Aorta (tissue), 5 donors: Measurements from ENCODE around the gene BTRC. TPM values are rescaled to one million over a fixed set of nuclear protein-coding genes. Genes with fewer than 3 reads are reported as not detected.

Source experiments
- ATAC-seq: fragments of 200-7000 bp; cut with Tn5 transposase; one replicate; pipeline ENCODE4 v1.9.1; 2022; ENCODE audit warnings: moderate library complexity; ENCODE audit not compliant: low FRiP score
- DNase-seq, 2 donors: peaks; one replicate each; pipeline ENCODE4 v3.0.0-alpha.2; 2020
- H3K27ac ChIP-seq, 2 donors: one replicate each; pipeline ENCODE4 v1.5.1; 2013; ENCODE audit warnings: low read length in 2 of 2, mild to moderate bottlenecking in 2 of 2, moderate library complexity in 2 of 2, control low read depth in 1 of 2, inconsistent platforms in 1 of 2, low read depth in 1 of 2
- H3K27me3 ChIP-seq, 2 donors: one replicate each; pipeline ENCODE4 v1.6.1; 2013; ENCODE audit warnings: control low read depth in 1 of 2, low read length in 1 of 2, mild to moderate bottlenecking in 1 of 2, moderate library complexity in 1 of 2; ENCODE audit not compliant: insufficient read depth in 2 of 2, control insufficient read depth in 1 of 2
- H3K36me3 ChIP-seq, 2 donors: one replicate each; pipeline ENCODE4 v1.6.1; 2013; ENCODE audit warnings: control low read depth in 1 of 2, low read length in 1 of 2, mild to moderate bottlenecking in 1 of 2; ENCODE audit not compliant: insufficient read depth in 2 of 2, control insufficient read depth in 1 of 2
- H3K4me1 ChIP-seq, 2 donors: one replicate each; pipeline ENCODE4 v1.6.1; 2013; ENCODE audit warnings: low read length in 2 of 2, control low read depth in 1 of 2, mild to moderate bottlenecking in 1 of 2, moderate library complexity in 1 of 2; ENCODE audit not compliant: insufficient read depth in 2 of 2, control insufficient read depth in 1 of 2
- H3K4me3 ChIP-seq, 2 donors: one replicate each; pipeline ENCODE4 v1.5.1; 2013; ENCODE audit warnings: low read length in 2 of 2, control low read depth in 1 of 2, mild to moderate bottlenecking in 1 of 2
- H3K9me3 ChIP-seq: one replicate; pipeline ENCODE4 v1.6.1; 2013; ENCODE audit warnings: mild to moderate bottlenecking, low read length; ENCODE audit not compliant: control insufficient read depth
- WGBS, 2 donors: extraction: QIAGEN DNeasy Blood & Tissue Kit; methylation state at CpG; one replicate each; pipeline ENCODE4 v1.1.7; 2013; 5-methylcytosine and 5-hydroxymethylcytosine counted together
- intact Hi-C, 2 donors: fragments of 100-400 bp; cut with DNase I; formaldehyde crosslinking; loops; one replicate each; pipeline versions ENCODE4 v1.14.2 to v1.15.0; 2022
- polyA plus RNA-seq, 2 donors: library from polyadenylated mRNA; stranded (reverse); fragments of 200-250 nt; gene quantifications; one replicate each; pipeline ENCODE4 v1.2.3, GENCODE V29; 2013
- total RNA-seq, 2 donors: library from RNA; stranded (reverse); fragmentation: NEBNext Ultra II Directional; extraction: Animal tissue kit (Norgen Biotek cat#: 25700); gene quantifications; one replicate each; pipeline ENCODE4 v1.2.1, GENCODE V29; 2021
- donor health status: healthy with polysubstance abuse.
- donor health status: Bipolar disorder and iron deficiency.
- donor health status: DM: no; HTN: no; CAD: no.
- donor health status: DM: no; HTN: no; CAD: no.
- donor health status: DM: yes; HTN: yes; CAD: no.

Gene BTRC
- total and polyA plus RNA-seq, 4 donors, result 4.4 to 21.0 (median 10.8) TPM

- Histone ChIP-seq H3K27ac (no peak overlapping the region), H3K4me3 (no peak overlapping the region), H3K27me3 (no peaks in the 10 kb centered on the region), H3K9me3 (no peaks in the 10 kb centered on the region), H3K36me3 (no peaks in the 10 kb centered on the region), H3K4me1 (no peaks in the 10 kb centered on the region)
- 87 to 91% methylated on average over 5 of the region's 5 CpGs for WGBS, 2 donors
- no peak for DNase-seq
- no peak for ATAC-seq
- intact Hi-C loops, result no loop called here
Observed at GRCh38 chr10:101438881-101439391, 85.0 kb downstream of the BTRC start.

DNA sequence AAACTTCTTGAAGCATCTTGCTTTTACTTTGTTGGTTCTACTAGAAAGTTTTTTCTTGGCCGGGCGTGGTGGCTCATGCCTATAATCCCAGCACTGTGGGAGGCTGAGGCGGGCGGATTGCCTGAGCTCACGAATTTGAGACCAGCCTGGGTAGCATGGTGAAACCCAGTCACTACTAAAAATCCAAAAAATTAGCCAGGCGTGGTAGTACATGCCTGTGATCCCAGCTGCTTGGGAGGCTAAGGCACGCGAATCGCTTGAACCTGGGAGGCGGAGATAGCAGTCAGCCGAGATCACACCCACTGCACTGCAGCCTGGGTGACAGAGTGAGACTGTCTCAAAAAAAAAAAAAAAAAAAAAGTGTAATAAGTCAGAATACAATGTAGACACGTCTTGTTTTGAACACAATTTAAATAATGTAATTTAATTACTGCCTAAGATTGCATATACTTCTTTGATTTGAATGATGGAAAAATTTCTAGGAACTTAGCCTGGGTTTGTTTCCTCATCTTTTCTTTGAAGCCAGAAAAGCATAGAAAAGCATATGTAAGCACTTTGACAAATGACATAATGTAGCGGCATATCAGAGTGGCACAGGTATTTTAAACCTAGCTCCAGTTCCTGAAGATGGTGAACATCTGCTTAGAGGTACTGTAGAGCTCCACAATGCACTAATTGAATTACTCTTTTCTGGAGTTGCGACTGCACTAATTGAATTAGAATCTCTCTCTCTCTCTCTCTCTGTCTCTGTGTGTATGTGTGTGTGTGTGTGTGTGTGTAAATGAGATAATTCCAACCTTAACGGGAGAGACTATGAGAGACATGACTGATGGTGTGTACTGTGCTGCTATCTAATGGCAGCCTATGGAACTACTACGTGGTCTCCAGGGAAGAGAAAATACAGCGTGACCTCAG lies 87.8 kb downstream of the BTRC start:
- Histone ChIP-seq H3K27ac (no peak overlapping the region), H3K27me3 (no peaks in the 10 kb centered on the region), H3K9me3 (no peaks in the 10 kb centered on the region), H3K4me3 (no peak overlapping the region), H3K36me3 (no peaks in the 10 kb centered on the region), H3K4me1 (peaks cover 0 to under 1% of the 10 kb centered on the region in 2 donors)
- intact Hi-C loops, result loop anchor here in 1 of 2 donors (10.0 kb wide), 1 partner anchor 167 kb away; no protein-coding TSS in a partner anchor
- no peak for DNase-seq
- 76 to 78% methylated on average over 17 of the region's 17 CpGs for WGBS, 2 donors
- ATAC-seq, result no peak

GRCh38 chr10:101442456-101442800 lies 88.5 kb downstream of the BTRC start:
- Histone ChIP-seq H3K27me3 (no peaks in the 10 kb centered on the region), H3K36me3 (no peaks in the 10 kb centered on the region), H3K4me3 (no peak overlapping the region), H3K9me3 (no peaks in the 10 kb centered on the region), H3K4me1 (peaks cover 0 to 5% of the 10 kb centered on the region in 2 donors), H3K27ac (no peak overlapping the region)
- 85% methylated on average over 3 of the region's 3 CpGs for WGBS, 2 donors
- ATAC-seq, result no peak
- no peak for DNase-seq
- intact Hi-C loops, result loop anchor here in 1 of 2 donors (10.0 kb wide), 1 partner anchor 168 kb away; no protein-coding TSS in a partner anchor

GRCh38 chr10:101444058-101444898 lies 90.3 kb downstream of the BTRC start:
- 88 to 94% methylated on average over 2 of the region's 2 CpGs for WGBS, 2 donors
- no peak overlapping the region for H3K27ac ChIP-seq
- DNase-seq (no peak), ATAC-seq (no peak)
- H3K9me3 ChIP-seq, result no peaks in the 10 kb centered on the region
- peaks cover 0 to 5% of the 10 kb centered on the region in 2 donors for H3K4me1 ChIP-seq
- intact Hi-C loops, result loop anchor here in 1 of 2 donors (10.0 kb wide), 1 partner anchor 169 kb away; no protein-coding TSS in a partner anchor
- H3K4me3 ChIP-seq, result no peak overlapping the region
- H3K36me3 ChIP-seq, result no peaks in the 10 kb centered on the region
- H3K27me3 ChIP-seq, result no peaks in the 10 kb centered on the region

- no peaks in the 10 kb centered on the region for H3K9me3 ChIP-seq
- H3K36me3 ChIP-seq, result no peaks in the 10 kb centered on the region
- H3K4me1 ChIP-seq, result peaks cover 0 to 5% of the 10 kb centered on the region in 2 donors
- H3K4me3 ChIP-seq, result no peak overlapping the region
- no peaks in the 10 kb centered on the region for H3K27me3 ChIP-seq
- WGBS, 2 donors, result 74 to 78% methylated on average over 2 of the region's 2 CpGs
- DNase-seq, result no peak
- no peak overlapping the region for H3K27ac ChIP-seq
- intact Hi-C loops, result loop anchor here in 1 of 2 donors (10.0 kb wide), 1 partner anchor 171 kb away; no protein-coding TSS in a partner anchor
- no peak for ATAC-seq
Observed at GRCh38 chr10:101446071-101446470, 92.1 kb downstream of the BTRC start.

- H3K9me3 ChIP-seq, result no peaks in the 10 kb centered on the region
- H3K36me3 ChIP-seq, result no peaks in the 10 kb centered on the region
- WGBS, 2 donors, result 20 to 25% methylated on average over 7 of the region's 7 CpGs
- DNase-seq (no peak), ATAC-seq (no peak)
- peaks cover 0 to 5% of the 10 kb centered on the region in 2 donors for H3K4me1 ChIP-seq
- no peak overlapping the region for H3K4me3 ChIP-seq
- intact Hi-C loops, result loop anchor here in 1 of 2 donors (10.0 kb wide), 1 partner anchor 172 kb away; no protein-coding TSS in a partner anchor
- H3K27me3 ChIP-seq, result no peaks in the 10 kb centered on the region
- H3K27ac ChIP-seq, result no peak overlapping the region
Observed at GRCh38 chr10:101446947-101447346, 93.0 kb downstream of the BTRC start.

DNA sequence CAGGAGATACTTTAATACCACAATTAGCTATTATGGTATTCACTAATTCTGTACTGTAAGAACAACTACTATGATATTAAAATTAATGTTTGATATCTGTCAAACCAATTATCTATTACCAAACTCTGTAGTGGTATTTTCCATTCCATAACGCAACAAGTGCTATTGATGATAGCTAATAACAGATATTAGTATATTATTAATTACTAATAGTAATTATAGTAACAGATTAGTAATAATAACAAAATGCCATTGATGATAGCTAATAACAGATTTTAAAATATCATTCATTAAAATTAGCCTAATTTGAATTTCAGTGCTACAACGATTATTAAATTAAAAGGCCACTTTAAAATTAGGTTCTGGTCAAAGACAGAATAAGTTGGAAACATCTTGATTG lies 93.5 kb downstream of the BTRC start:
- H3K36me3 ChIP-seq, result no peaks in the 10 kb centered on the region
- H3K27ac ChIP-seq, result no peak overlapping the region
- H3K9me3 ChIP-seq, result no peaks in the 10 kb centered on the region
- no peaks in the 10 kb centered on the region for H3K27me3 ChIP-seq
- ATAC-seq (no peak), DNase-seq (no peak)
- no peak overlapping the region for H3K4me3 ChIP-seq
- 98 to 99% methylated on average over 2 of the region's 2 CpGs for WGBS, 2 donors
- peaks cover 0 to 5% of the 10 kb centered on the region in 2 donors for H3K4me1 ChIP-seq
- intact Hi-C loops, result loop anchor here in 1 of 2 donors (10.0 kb wide), 1 partner anchor 173 kb away; no protein-coding TSS in a partner anchor

- Histone ChIP-seq H3K27me3 (no peaks in the 10 kb centered on the region), H3K4me1 (peaks cover 0 to 5% of the 10 kb centered on the region in 2 donors), H3K9me3 (no peaks in the 10 kb centered on the region), H3K36me3 (no peaks in the 10 kb centered on the region), H3K27ac (no peak overlapping the region), H3K4me3 (no peak overlapping the region)
- no peak for DNase-seq
- intact Hi-C loops, result no loop called here
- WGBS, 2 donors, result 89 to 92% methylated on average over 6 of the region's 6 CpGs
- no peak for ATAC-seq
Observed at GRCh38 chr10:101450277-101451080, 96.5 kb downstream of the BTRC start.
